ENCODE measurements around the gene CLTRN.
"Not testable (repeated sequence)": the region's sequence is repeated elsewhere in the genome, so short reads cannot be mapped to it uniquely, and the experiment has no call there.

CLTRN gene

GRCh38 chrX:15664487-15665444 lies at the start of gene CLTRN:
Gene CLTRN, minus strand, starts transcription at chrX:15664805. Its CDS starts 30 bp downstream, at chrX:15664775.
- H3K27ac ChIP-seq, result no peak within 1 kb of the TSS
- CTCF ChIA-PET, result interaction anchor here (0.7 kb wide), 1 partner anchor 96 kb away, joined by 4 read pairs; no protein-coding TSS in a partner anchor
- DNase-seq (ENCODE audit: low spot score), result no peak
- POLR2A ChIA-PET (ENCODE audit: low non-redundant PET), result no interaction called here
- no peak for TF ChIP-seq CTCF (conservative IDR thresholded peaks at IDR 0.05; ENCODE audit: low read depth)

- DNase-seq (ENCODE audit: low spot score); POLR2A ChIA-PET (ENCODE audit: low non-redundant PET); H3K27ac ChIP-seq: not testable (repeated sequence)
- CTCF ChIA-PET, result interaction anchor here (0.6 kb wide), 1 partner anchor 79 kb away, joined by 3 read pairs; no protein-coding TSS in a partner anchor
Observed at GRCh38 chrX:15704273-15704672, 39.7 kb upstream of the CLTRN start.

DNA sequence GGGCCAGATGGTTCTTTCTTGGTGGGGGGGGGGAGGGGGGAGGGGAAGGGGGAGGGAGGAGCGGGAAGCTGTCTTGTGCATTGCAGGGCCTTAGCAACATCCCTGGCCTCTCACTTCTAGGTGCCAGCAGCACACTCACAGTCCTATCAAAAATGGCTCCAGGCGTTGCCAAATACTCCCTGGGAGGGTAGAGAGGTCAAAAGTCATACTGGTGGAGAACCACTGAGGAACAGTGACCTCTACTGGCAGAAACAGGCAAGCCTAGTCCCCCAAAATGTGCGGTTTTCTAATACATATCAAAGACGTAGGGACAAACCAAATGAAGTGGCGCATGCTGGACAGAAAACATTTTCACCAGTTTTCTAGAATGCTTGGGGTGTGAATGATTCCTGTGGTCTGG lies 39.2 kb upstream of the CLTRN start:
- H3K27ac ChIP-seq; POLR2A ChIA-PET (ENCODE audit: low non-redundant PET); DNase-seq (ENCODE audit: low spot score); CTCF ChIA-PET: not testable (repeated sequence)

DNA sequence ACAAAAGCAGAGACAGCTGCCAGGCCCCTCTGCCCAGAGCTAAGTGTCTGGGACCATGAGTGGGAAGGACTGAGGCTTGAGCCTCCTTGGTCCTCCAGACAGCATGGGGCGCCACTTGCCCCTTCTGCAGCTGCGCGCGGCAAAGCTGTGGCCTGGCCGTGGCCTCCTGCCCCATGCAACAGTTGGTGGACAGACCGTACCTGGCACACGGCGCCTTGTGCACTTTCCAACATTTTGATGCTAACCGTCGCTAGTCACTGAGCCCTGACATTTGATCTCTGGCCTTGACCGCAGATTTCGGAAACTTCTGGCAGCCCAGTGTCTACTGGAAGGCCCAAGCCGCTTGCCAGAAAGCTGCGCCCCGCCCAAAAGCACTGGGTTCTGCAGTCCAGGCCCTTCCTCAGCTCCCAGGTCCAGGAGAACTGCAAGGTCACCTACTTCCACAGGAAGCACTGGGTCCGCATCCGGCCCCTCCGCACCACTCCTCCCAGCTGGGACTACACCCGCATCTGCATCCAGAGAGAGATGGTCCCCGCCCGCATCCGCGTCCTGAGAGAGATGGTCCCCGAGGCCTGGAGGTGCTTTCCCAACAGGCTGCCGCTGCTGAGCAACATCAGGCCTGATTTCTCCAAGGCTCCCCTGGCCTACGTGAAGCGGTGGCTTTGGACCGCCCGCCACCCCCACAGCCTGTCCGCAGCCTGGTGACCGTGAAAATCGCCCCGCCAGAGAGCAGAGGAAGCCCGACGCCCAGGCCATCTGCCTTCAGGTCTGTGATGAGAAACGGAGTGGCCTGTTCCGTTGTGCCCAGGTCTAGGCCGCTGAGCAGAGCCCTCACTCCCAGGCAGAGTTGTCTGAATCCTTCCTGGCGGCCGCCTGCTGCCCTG lies 38.1 kb upstream of the CLTRN start:
- ChIA-PET POLR2A (ENCODE audit: low non-redundant PET) (no interaction called here), CTCF (no interaction called here)
- H3K27ac ChIP-seq, result no peak overlapping the region
- no peak for DNase-seq (ENCODE audit: low spot score)
- no peak for TF ChIP-seq CTCF (conservative IDR thresholded peaks at IDR 0.05; ENCODE audit: low read depth)

GRCh38 chrX:15696516-15696915 lies 31.9 kb upstream of the CLTRN start:
- DNase-seq (ENCODE audit: low spot score), result no peak
- ChIA-PET CTCF (no interaction called here), POLR2A (ENCODE audit: low non-redundant PET) (no interaction called here)
- no peak overlapping the region for H3K27ac ChIP-seq
- TF ChIP-seq CTCF (conservative IDR thresholded peaks at IDR 0.05; ENCODE audit: low read depth), result no peak

DNA sequence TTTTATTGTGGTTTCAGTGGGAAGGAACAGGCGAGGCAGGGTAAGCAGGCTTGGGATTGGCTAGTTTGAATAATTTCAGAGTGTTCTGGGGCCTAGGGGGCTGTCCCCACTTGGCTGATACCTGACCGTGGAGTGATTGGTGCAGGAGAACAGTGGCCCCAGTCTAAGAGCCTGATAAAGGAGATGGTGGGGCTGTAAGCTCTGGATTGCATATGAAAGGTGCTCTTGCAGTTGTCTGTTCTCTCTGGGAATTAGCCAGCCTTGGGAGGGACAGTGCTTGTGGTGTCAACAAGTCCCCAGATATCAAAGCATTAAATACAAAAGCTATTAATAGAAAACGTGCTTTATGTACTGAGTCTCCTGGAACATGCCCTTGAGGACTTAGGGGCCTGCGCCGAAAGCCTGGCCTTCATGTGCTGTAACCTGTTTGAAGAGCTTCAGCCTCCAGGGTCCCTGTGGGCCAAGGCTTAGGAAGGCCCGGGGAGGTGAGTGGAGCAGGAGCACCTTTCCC lies 30.4 kb upstream of the CLTRN start:
- ChIA-PET CTCF (no interaction called here), POLR2A (ENCODE audit: low non-redundant PET) (no interaction called here)
- no peak overlapping the region for H3K27ac ChIP-seq
- no peak for DNase-seq (ENCODE audit: low spot score)
- no peak for TF ChIP-seq CTCF (conservative IDR thresholded peaks at IDR 0.05; ENCODE audit: low read depth)
